OCI-LY7 (cell line): Measurements from ENCODE around the gene LDB3. TPM values are rescaled to one million over a fixed set of nuclear protein-coding genes. Genes with fewer than 3 reads are reported as not detected.

Experiments
- BruUV-seq: library from RNA; stranded (reverse); fragments of 400-500 nt; replicated peaks from 2 replicates; lab custom pipeline; 2021; lab: Mats Ljungman, UMichigan
- CTCF ChIA-PET: fragments of 300-600 bp; sonication (Branson Sonifier 250); formaldehyde crosslinking; loops from one replicate; lab custom pipeline; 2022; ENCODE audit warnings: antibody characterized with exemption; ENCODE audit not compliant: unreplicated experiment; lab: Charles Lee
- POLR2A ChIA-PET: fragments of 300-600 bp; sonication (Branson Sonifier 250); formaldehyde crosslinking; loops from one replicate; lab custom pipeline; 2022; ENCODE audit warnings: antibody characterized with exemption; lab: Charles Lee
- DNase-seq: peaks from one replicate; pipeline ENCODE4 v3.0.0-alpha.2; 2015; ENCODE audit warnings: low spot score
- H2AFZ ChIP-seq: fragments of 200-600 bp; sonication (generic), shearing (Covaris generic); 2 replicates; pipeline ENCODE4 v1.6.1; 2014; ENCODE audit warnings: mild to moderate bottlenecking, antibody characterized with exemption, low read length, moderate library complexity
- H3K27ac ChIP-seq: fragments of 200-600 bp; sonication (generic); 2 replicates; pipeline ENCODE4 v1.5.1; 2014; ENCODE audit warnings: mixed run types, low read depth, mild to moderate bottlenecking, moderate library complexity, low read length, inconsistent platforms; ENCODE audit not compliant: poor library complexity, severe bottlenecking
- H3K36me3 ChIP-seq: fragments of 200-600 bp; sonication (generic); 2 replicates; pipeline ENCODE4 v1.6.1; 2014; ENCODE audit warnings: mild to moderate bottlenecking, antibody characterized with exemption, low read length, moderate library complexity, mixed read lengths; ENCODE audit not compliant: insufficient read depth
- H3K4me1 ChIP-seq: fragments of 200-600 bp; sonication (generic); 2 replicates; pipeline ENCODE4 v1.5.1; 2014; ENCODE audit warnings: mild to moderate bottlenecking, low read length; ENCODE audit not compliant: insufficient read depth, poor library complexity, severe bottlenecking
- H3K4me2 ChIP-seq: fragments of 200-600 bp; sonication (generic); 2 replicates; pipeline ENCODE4 v1.6.1; 2014; ENCODE audit warnings: mild to moderate bottlenecking, low read length
- H3K4me3 ChIP-seq: fragments of 200-600 bp; sonication (generic); 2 replicates; pipeline ENCODE4 v1.5.1; 2014; ENCODE audit warnings: mild to moderate bottlenecking, low read depth, low read length; ENCODE audit not compliant: poor library complexity, severe bottlenecking
- H3K79me2 ChIP-seq: fragments of 200-600 bp; sonication (generic); 2 replicates; pipeline ENCODE4 v1.6.1; 2016; ENCODE audit warnings: low read depth, mild to moderate bottlenecking, low read length, moderate library complexity, mixed read lengths; ENCODE audit not compliant: insufficient read depth
- H3K9me2 ChIP-seq: fragments of 200-600 bp; sonication (generic); 2 replicates; pipeline ENCODE4 v1.6.1; 2016; ENCODE audit warnings: mild to moderate bottlenecking, low read length, mixed read lengths; ENCODE audit not compliant: insufficient read depth
- H3K9me3 ChIP-seq: fragments of 200-600 bp; sonication (generic); 2 replicates; pipeline ENCODE4 v1.6.1; 2014; ENCODE audit warnings: mild to moderate bottlenecking, mixed run types, low read length, mixed read lengths
- H4K20me1 ChIP-seq: fragments of 200-600 bp; sonication (generic); 2 replicates; pipeline ENCODE4 v1.6.1; 2014; ENCODE audit warnings: mild to moderate bottlenecking, antibody characterized with exemption, low read length, moderate library complexity, mixed read lengths; ENCODE audit not compliant: insufficient read depth
- CTCF ChIP-seq: fragments of 200-600 bp; sonication (generic); conservative IDR thresholded peaks from 2 replicates; pipeline ENCODE4 v1.5.1; 2014; ENCODE audit warnings: mild to moderate bottlenecking, antibody characterized with exemption, low read length, moderate library complexity, mixed read lengths
- EZH2phosphoT487 ChIP-seq: fragments of 200-600 bp; sonication (generic); IDR thresholded peaks from 2 replicates; pipeline ENCODE4 v1.6.1; 2018; ENCODE audit warnings: low read depth, borderline replicate concordance, mild to moderate bottlenecking, mixed run types, antibody characterized with exemption, low read length, moderate library complexity, mixed read lengths
- intact Hi-C: fragments of 100-400 bp; cut with micrococcal nuclease; formaldehyde crosslinking; loops from one replicate; pipeline ENCODE4 v1.10.0; 2022; ENCODE audit not compliant: unreplicated experiment
- total RNA-seq, 2 experiments: library from RNA; depleted of rRNA in 1 of 2; stranded (reverse); fragments of >200 nt in 1 of 2; shearing (Covaris generic) in 1 of 2; gene quantifications; 2 replicates each; pipeline ENCODE4 v1.2.3, GENCODE V29; 2014 to 2022

Gene LDB3
- total RNA-seq, 2 experiments from 2014 or later = 0.08 TPM; not detected in 1

GRCh38 chr10:86770412-86770960, 102.2 kb downstream of the LDB3 start:
- no peak overlapping the region for H3K27ac ChIP-seq
- no peak overlapping the region for H3K4me3 ChIP-seq
- TF ChIP-seq EZH2phosphoT487 (no peak), CTCF (no peak)
- no peaks in the 10 kb centered on the region for H3K9me3 ChIP-seq
- no peaks in the 10 kb centered on the region for H3K9me2 ChIP-seq
- H4K20me1 ChIP-seq = no peaks in the 10 kb centered on the region
- no peaks in the 10 kb centered on the region for H3K79me2 ChIP-seq
- BruUV-seq = no TSS peak
- CTCF ChIA-PET = no interaction called here
- DNase-seq = no peak
- no peak overlapping the region for H2AFZ ChIP-seq
- no peak overlapping the region for H3K4me2 ChIP-seq
- H3K4me1 ChIP-seq = no peaks in the 10 kb centered on the region
- POLR2A ChIA-PET = interaction anchor here (0.6 kb wide), 1 partner anchor 29 kb away, joined by 4 read pairs; no protein-coding TSS in a partner anchor
- H3K36me3 ChIP-seq = no peaks in the 10 kb centered on the region
- intact Hi-C loops = no loop called here

- no peak overlapping the region for H3K4me2 ChIP-seq
- CTCF ChIA-PET = no interaction called here
- H3K79me2 ChIP-seq = no peaks in the 10 kb centered on the region
- no peak overlapping the region for H2AFZ ChIP-seq
- no peak overlapping the region for H3K4me3 ChIP-seq
- no peaks in the 10 kb centered on the region for H3K4me1 ChIP-seq
- intact Hi-C loops = no loop called here
- DNase-seq = no peak
- TF ChIP-seq CTCF (no peak), EZH2phosphoT487 (no peak)
- H3K9me3 ChIP-seq = no peaks in the 10 kb centered on the region
- H4K20me1 ChIP-seq = no peaks in the 10 kb centered on the region
- BruUV-seq = no TSS peak
- POLR2A ChIA-PET = interaction anchor here (0.6 to 0.8 kb wide), 5 partner anchors 9 to 209 kb away, joined by 3 to 4 read pairs (median 3); no protein-coding TSS in a partner anchor
- H3K27ac ChIP-seq = no peak overlapping the region
- H3K36me3 ChIP-seq = no peaks in the 10 kb centered on the region
- no peaks in the 10 kb centered on the region for H3K9me2 ChIP-seq
Observed at GRCh38 chr10:86773498-86773897, 105.2 kb downstream of the LDB3 start.

GRCh38 chr10:86775056-86775869, 107.0 kb downstream of the LDB3 start:
- BruUV-seq = no TSS peak
- Histone ChIP-seq H3K4me2 (no peak overlapping the region), H3K36me3 (no peaks in the 10 kb centered on the region), H3K9me3 (no peaks in the 10 kb centered on the region), H3K9me2 (no peaks in the 10 kb centered on the region), H3K27ac (no peak overlapping the region), H3K79me2 (no peaks in the 10 kb centered on the region), H3K4me3 (no peak overlapping the region), H4K20me1 (no peaks in the 10 kb centered on the region), H3K4me1 (no peaks in the 10 kb centered on the region), H2AFZ (no peak overlapping the region)
- ChIA-PET POLR2A (no interaction called here), CTCF (no interaction called here)
- intact Hi-C loops = no loop called here
- DNase-seq = no peak
- TF ChIP-seq CTCF = no peak
